SK-N-SH (cell line): ENCODE results near the gene HBQ1. TPM values are rescaled to one million over a fixed set of nuclear protein-coding genes. Genes with fewer than 3 reads are reported as not detected.

Source experiments
- CTCF ChIA-PET: fragments of 300-600, 350-600 bp; formaldehyde crosslinking; extraction: SDS; loops from one replicate; lab custom pipeline; 2021; lab: Yijun Ruan, JAX
- POLR2A ChIA-PET: fragments of 350-600 bp; sonication (Branson Sonifier 250); formaldehyde crosslinking; extraction: SDS; loops from one replicate; lab custom pipeline; 2020; ENCODE audit warnings: antibody characterized with exemption, inconsistent platforms; lab: Yijun Ruan, JAX
- DNase-seq: peaks from one replicate; pipeline ENCODE4 v3.0.0; 2012
- H2AFZ ChIP-seq: fragments of 200-600 bp; sonication (generic); 2 replicates; pipeline ENCODE4 v1.8.1; 2016; ENCODE audit warnings: antibody characterized with exemption, mild to moderate bottlenecking, low read depth
- H3F3A ChIP-seq: fragments of 200-600 bp; sonication (generic); replicated peaks from 2 replicates; pipeline ENCODE3; 2016; ENCODE audit warnings: antibody characterized with exemption, mild to moderate bottlenecking; ENCODE audit not compliant: insufficient read depth
- H3K27ac ChIP-seq, 2 experiments: fragments of 200-500 bp in 1 of 2; fragments of 200-600 bp in 1 of 2; sonication (Bioruptor generic) in 1 of 2; sonication (generic), shearing (Covaris generic) in 1 of 2; 2 replicates each; pipeline versions ENCODE4 v1.5.1 to v1.6.1; 2014 to 2016; ENCODE audit warnings: low read depth in 2 of 2, inconsistent platforms in 1 of 2, low read length in 1 of 2, mild to moderate bottlenecking in 1 of 2, mixed read lengths in 1 of 2
- H3K27me3 ChIP-seq: fragments of 200-600 bp; sonication (generic), shearing (Covaris generic); 2 replicates; pipeline ENCODE4 v1.6.1; 2016; ENCODE audit warnings: mixed run types; ENCODE audit not compliant: insufficient read depth
- H3K36me3 ChIP-seq, 2 experiments: fragments of 200-500 bp in 1 of 2; fragments of 200-600 bp in 1 of 2; sonication (Bioruptor generic) in 1 of 2; sonication (generic) in 1 of 2; replicated peaks in 1 of 2; 2 replicates each; pipeline versions ENCODE3 to v1.5.1; 2014 to 2016; ENCODE audit warnings: low read length in 1 of 2, mild to moderate bottlenecking in 1 of 2; ENCODE audit not compliant: insufficient read depth in 2 of 2, control insufficient read depth in 1 of 2
- H3K4me1 ChIP-seq, 2 experiments: fragments of 200-500 bp in 1 of 2; fragments of 200-600 bp in 1 of 2; sonication (Bioruptor generic) in 1 of 2; sonication (generic), shearing (Covaris generic) in 1 of 2; 2 replicates each; pipeline versions ENCODE4 v1.5.1 to v1.6.1; 2014 to 2016; ENCODE audit warnings: low read depth in 1 of 2, low read length in 1 of 2, mixed run types in 1 of 2; ENCODE audit not compliant: insufficient read depth in 2 of 2, control insufficient read depth in 1 of 2
- H3K4me2 ChIP-seq: fragments of 200-600 bp; sonication (generic), shearing (Covaris generic); 2 replicates; pipeline ENCODE4 v1.6.1; 2017; ENCODE audit warnings: mixed run types
- H3K4me3 ChIP-seq, 2 experiments: fragments of 200-500 bp in 1 of 2; fragments of 200-600 bp in 1 of 2; sonication (Bioruptor generic) in 1 of 2; sonication (generic), shearing (Covaris generic) in 1 of 2; 2 replicates each; pipeline versions ENCODE4 v1.5.1 to v1.8.1; 2014 to 2016; ENCODE audit warnings: low read depth in 2 of 2, inconsistent platforms in 1 of 2, low read length in 1 of 2, mild to moderate bottlenecking in 1 of 2, mixed read lengths in 1 of 2, moderate library complexity in 1 of 2
- H3K79me2 ChIP-seq: fragments of 200-600 bp; sonication (generic); 2 replicates; pipeline ENCODE4 v1.8.1; 2017; ENCODE audit warnings: mild to moderate bottlenecking; ENCODE audit not compliant: insufficient read depth
- H3K9ac ChIP-seq: fragments of 200-600 bp; sonication (generic); 2 replicates; pipeline ENCODE4 v1.6.1; 2017; ENCODE audit warnings: mixed run types
- H3K9me2 ChIP-seq: fragments of 200-600 bp; sonication (generic); 2 replicates; pipeline ENCODE4 v1.6.1; 2017; ENCODE audit warnings: mixed run types
- H3K9me3 ChIP-seq: fragments of 200-600 bp; sonication (generic); 2 replicates; pipeline ENCODE4 v1.6.1; 2017; ENCODE audit warnings: mixed run types, mild to moderate bottlenecking, moderate library complexity
- H4K20me1 ChIP-seq: fragments of 200-600 bp; sonication (generic); 2 replicates; pipeline ENCODE4 v1.6.1; 2017; ENCODE audit warnings: mild to moderate bottlenecking, mixed run types; ENCODE audit not compliant: insufficient read depth
- CHD2 ChIP-seq: fragments of 150-350 bp; IDR thresholded peaks from 2 replicates; pipeline ENCODE4 v1.6.1; 2018; ENCODE audit warnings: low read length; ENCODE audit not compliant: partially characterized antibody
- CTCF ChIP-seq: fragments of 200-600 bp; sonication (generic); IDR thresholded peaks from 2 replicates; pipeline ENCODE4 v1.6.1; 2017; ENCODE audit warnings: antibody characterized with exemption, mild to moderate bottlenecking, moderate library complexity
- ELF1 ChIP-seq: IDR thresholded peaks from 2 replicates; pipeline ENCODE4 v1.4.0; 2012
- EP300 ChIP-seq, 2 experiments: IDR thresholded peaks; 2 replicates each; pipeline versions ENCODE4 v1.4.0 to v1.6.1; 2012; ENCODE audit warnings: borderline replicate concordance in 1 of 2, low read depth in 1 of 2, low read length in 1 of 2
- FOSL2 ChIP-seq: IDR thresholded peaks from 2 replicates; pipeline ENCODE4 v1.4.0; 2012; ENCODE audit warnings: low read depth, mild to moderate bottlenecking, moderate library complexity, borderline replicate concordance
- FOXM1 ChIP-seq: IDR thresholded peaks from 2 replicates; pipeline ENCODE4 v1.4.0; 2012; ENCODE audit warnings: low read depth, mild to moderate bottlenecking
- MEF2A ChIP-seq: IDR thresholded peaks from 2 replicates; pipeline ENCODE4 v1.4.0; 2012; ENCODE audit warnings: low read depth, borderline replicate concordance
- POLR2AphosphoS5 ChIP-seq: IDR thresholded peaks from 2 replicates; pipeline ENCODE4 v1.6.1; 2012; ENCODE audit warnings: low read depth, low read length
- RXRA ChIP-seq: IDR thresholded peaks from 2 replicates; pipeline ENCODE4 v1.4.0; 2012; ENCODE audit warnings: low read depth, mild to moderate bottlenecking, borderline replicate concordance
- TCF12 ChIP-seq: IDR thresholded peaks from 2 replicates; pipeline ENCODE4 v1.4.0; 2012
- USF1 ChIP-seq: IDR thresholded peaks from 2 replicates; pipeline ENCODE4 v1.4.0; 2012; ENCODE audit warnings: low read depth, borderline replicate concordance
- WGBS: methylation state at CpG from one replicate; pipeline ENCODE4 v1.1.6; 2017; ENCODE audit warnings: low lambda C conversion rate; 5-methylcytosine and 5-hydroxymethylcytosine counted together
- polyA plus RNA-seq, 3 experiments: library from polyadenylated mRNA; depleted of rRNA; stranded (reverse); fragments of >200 nt; gene quantifications; 2 replicates each; pipeline ENCODE4 v1.2.3, GENCODE V29; 2012
- TF ChIP-seq, protein P1 (sequence below): fragments of 150-350 bp; IDR thresholded peaks from 2 replicates; pipeline ENCODE4 v1.6.1; 2017; ENCODE audit warnings: antibody characterized with exemption, low read length, low read depth, borderline replicate concordance
- TF ChIP-seq, protein P2 (sequence below): IDR thresholded peaks from 2 replicates; pipeline ENCODE4; 2012

HBQ1 gene
- polyA plus RNA-seq, 1 of the 3 experiments (the other 2 are of a cell fraction) = 5.2 TPM

DNA sequence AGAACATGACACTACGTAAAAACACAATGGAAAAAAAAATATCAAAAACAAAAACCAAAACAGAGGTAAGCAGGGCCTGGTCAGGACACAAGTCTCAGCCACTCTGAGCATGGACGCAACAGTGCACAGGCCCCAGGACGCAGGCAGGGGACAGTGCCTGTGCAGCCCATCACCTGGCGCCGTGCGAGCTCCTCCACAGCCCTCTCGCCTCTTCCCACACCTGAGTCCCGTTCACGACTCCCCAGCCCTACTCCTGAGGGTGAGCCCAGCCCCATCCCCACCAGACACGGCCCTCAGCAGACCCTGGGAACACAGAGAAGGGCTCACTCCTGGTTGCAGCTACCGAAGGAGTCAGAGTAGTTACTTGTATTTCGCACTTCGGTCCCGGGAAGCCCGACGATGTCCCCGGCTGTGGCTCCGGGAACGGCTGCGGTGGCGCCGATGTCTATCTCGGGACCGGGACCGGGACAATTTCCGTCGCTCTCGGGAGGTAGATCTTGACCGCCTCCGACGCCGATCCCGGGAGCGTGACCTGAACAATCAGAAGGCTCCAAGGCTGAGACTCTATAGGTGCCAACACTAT is 9.4 kb downstream of the HBQ1 start (continued):
- TF ChIP-seq USF1 = no peak
- TF ChIP-seq ELF1 = no peak
- TF ChIP-seq EP300 (IDR thresholded peaks at IDR 0.05; ENCODE audit: borderline replicate concordance in 1 of 2, low read depth in 1 of 2, low read length in 1 of 2) = no peak
- no peak for TF ChIP-seq FOXM1
- no peak for TF ChIP-seq POLR2AphosphoS5
- TF ChIP-seq CHD2 = no peak
- TF ChIP-seq, all 33 proteins: peak for 0

DNA sequence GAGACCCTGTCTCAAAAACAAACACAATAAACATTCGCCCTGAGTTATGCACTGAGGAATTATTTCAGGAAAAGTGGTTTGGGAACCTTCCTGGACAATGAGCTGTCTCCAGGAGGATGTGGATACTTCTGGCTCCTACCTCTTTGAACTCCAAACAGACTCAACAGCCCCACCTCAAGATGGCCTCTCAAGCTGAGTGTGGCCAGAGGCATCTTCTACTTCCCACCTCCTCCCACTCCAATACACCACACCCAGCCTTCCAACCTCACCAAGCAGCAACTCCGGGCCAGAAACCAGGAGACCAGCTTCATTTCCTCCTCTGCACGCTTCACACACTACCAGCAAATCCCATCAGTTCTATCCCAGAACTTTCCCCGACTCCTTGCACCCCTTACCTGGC is 11.6 kb downstream of the HBQ1 start:
- peaks cover 13% of the 10 kb centered on the region for H3F3A ChIP-seq
- no peak overlapping the region for H2AFZ ChIP-seq
- DNase-seq = no peak
- TF ChIP-seq, protein P1, sequence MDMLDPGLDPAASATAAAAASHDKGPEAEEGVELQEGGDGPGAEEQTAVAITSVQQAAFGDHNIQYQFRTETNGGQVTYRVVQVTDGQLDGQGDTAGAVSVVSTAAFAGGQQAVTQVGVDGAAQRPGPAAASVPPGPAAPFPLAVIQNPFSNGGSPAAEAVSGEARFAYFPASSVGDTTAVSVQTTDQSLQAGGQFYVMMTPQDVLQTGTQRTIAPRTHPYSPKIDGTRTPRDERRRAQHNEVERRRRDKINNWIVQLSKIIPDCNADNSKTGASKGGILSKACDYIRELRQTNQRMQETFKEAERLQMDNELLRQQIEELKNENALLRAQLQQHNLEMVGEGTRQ = no peak
- TF ChIP-seq ELF1 = no peak
- no peak for TF ChIP-seq CTCF
- TF ChIP-seq TCF12 = no peak
- no peak for TF ChIP-seq FOSL2
- no peak for TF ChIP-seq CHD2
- TF ChIP-seq, protein P2, sequence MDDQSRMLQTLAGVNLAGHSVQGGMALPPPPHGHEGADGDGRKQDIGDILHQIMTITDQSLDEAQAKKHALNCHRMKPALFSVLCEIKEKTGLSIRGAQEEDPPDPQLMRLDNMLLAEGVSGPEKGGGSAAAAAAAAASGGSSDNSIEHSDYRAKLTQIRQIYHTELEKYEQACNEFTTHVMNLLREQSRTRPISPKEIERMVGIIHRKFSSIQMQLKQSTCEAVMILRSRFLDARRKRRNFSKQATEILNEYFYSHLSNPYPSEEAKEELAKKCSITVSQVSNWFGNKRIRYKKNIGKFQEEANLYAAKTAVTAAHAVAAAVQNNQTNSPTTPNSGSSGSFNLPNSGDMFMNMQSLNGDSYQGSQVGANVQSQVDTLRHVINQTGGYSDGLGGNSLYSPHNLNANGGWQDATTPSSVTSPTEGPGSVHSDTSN = no peak
- TF ChIP-seq RXRA = no peak
- no peak for TF ChIP-seq MEF2A
- H3K4me3 ChIP-seq = no peak overlapping the region
- ChIA-PET POLR2A (no interaction called here), CTCF (interaction anchor here (1.0 to 4.9 kb wide), 4 partner anchors 10 to 126 kb away, joined by 5 to 44 read pairs (median 6); partner anchors contain the start of gene HBQ1)
- no peaks in the 10 kb centered on the region for H3K4me1 ChIP-seq
- H3K4me2 ChIP-seq = no peak overlapping the region
- no peak overlapping the region for H3K27ac ChIP-seq
- H3K27me3 ChIP-seq = no peaks in the 10 kb centered on the region
- H3K9ac ChIP-seq = no peak overlapping the region
- H3K9me3 ChIP-seq = no peaks in the 10 kb centered on the region
- peaks cover 12% of the 10 kb centered on the region; the same call in 1 of the 2 replicates for H4K20me1 ChIP-seq
- H3K36me3 ChIP-seq = peaks cover 36 to 59% of the 10 kb centered on the region in 2 experiments
- WGBS = 99% methylated on average over 4 of the region's 4 CpGs
- no peaks in the 10 kb centered on the region for H3K9me2 ChIP-seq
- H3K79me2 ChIP-seq = no peaks in the 10 kb centered on the region
